Medulla oblongata (tissue), 1 donor: ENCODE results near the gene CNN1.

ENCODE experiments used
- DNase-seq: peaks from one replicate; pipeline ENCODE4 v3.0.0-alpha.2; 2015; ENCODE audit errors: extremely low spot score

Gene CNN1

DNA sequence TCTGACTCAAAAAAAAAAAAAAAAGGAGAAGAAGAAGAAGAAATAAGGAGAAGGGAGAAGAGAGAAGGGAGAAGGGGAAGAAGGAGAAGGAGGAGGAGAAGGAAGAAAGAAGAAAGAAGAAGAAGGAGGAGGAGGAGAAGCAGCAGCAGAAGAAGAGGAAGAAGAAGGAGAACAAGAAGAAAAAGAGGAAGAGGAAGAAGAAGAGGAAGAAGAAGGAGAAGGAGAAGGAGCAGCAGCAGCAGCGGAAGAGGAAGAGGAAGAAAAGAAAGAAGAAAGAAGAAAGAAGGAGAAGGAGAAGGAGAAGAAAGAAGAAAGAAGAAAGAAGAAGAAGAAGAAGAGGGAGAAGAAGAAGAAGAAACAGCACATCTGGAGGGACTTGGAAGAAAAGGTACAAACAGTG, 4.1 kb upstream of the CNN1 start:
- no peak for DNase-seq

DNA sequence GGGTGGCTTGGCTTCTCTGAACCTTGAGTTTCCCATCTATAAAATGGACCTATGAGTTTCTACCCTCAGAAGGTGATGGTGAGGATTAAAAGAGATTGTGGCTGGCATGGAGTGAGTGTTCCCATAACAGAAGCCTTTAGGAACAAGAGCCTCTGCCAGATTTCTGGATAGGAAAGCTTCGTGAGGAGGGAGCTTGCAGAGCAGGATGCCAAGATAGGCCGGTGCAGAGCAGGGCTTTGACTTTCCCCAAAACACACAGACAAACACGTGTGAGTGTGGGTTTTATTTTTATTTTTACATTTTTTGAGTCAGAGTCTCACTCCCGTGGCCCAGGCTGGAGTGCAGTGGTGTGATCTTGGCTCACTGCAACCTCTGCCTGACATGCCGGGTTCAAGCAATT, 3.7 kb upstream of the CNN1 start:
- no peak for DNase-seq

DNA sequence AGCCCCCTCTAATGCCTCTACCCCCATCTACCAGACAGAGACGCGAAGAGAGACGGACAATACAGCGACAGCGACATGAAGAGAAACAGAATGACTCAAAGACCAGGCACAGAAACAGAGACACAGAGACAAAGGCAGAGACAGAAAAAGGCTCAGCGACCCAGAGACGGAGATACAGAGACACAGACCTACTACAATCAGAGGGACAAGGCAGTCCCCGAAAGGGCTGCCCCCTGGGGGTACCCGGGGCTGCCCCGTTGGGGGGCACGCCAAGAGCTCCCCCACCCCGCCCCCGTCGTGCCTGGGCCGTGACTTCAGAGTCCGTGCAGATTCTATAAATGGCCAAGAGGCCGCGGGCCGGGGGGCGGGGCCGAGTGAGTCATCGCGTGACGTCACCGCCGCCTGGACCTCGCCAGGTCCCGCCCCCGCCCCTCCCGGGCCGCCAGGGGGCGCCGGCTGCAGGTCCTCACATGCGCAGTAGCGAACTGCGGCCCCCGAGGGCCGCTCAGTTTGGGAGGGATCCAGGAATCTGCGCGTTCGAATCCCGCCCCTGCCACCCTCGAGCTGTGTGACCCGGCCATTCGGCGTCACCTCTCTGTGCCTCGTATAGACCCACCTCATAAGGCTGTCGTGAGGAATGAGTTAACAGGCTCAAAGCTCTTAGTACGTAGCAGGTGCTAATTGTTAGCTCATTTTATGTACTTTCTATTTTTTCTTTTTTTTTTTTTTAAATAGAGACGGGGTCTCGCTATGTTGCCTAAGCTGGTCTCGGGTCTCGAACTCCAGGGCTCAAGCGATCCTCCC, 2.7 kb upstream of the CNN1 start:
- peak; percentile 91 for DNase-seq

DNA sequence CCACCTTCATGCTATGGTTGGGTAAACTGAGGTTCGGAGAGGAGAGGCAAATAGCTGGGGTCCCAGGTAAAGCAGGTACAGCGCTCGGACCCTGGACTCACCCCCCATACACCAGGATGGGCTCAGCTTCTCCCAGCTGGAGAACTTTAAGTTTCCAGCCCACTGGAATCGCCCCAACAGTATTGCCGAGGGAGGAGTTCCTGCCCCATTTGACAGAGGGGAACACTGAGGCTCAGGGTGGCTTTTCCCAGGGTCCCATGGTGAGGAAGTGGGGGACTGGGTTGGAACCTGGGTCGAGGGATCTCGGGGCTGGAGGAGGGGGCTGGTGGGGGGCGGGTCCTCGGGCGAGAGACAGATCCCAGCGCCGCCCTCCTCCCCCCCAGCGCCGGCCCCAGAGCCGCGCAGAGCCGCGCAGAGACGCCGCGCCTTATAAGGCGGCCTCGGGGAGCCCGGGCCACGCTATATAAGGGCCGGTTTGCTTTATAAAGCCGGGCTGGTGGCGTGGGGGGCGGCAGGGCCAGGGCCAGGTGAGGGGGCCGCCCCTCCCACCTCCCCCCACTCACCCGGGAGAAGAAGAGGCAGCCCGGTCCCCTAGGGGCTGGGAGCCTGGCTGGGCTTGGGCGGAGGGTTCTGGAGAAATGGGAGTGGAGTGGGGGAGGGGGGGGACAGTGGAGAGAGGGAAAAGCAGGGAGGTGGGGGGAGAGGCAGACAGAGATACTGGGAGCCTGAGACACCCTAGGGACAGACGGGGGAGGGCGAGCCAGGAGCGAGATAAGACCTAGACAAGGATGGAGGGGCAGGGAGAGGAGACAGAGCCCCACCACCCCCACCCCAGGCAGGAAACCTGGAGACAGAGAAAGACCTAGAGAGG, 1.1 kb downstream of the CNN1 start:
- no peak for DNase-seq

DNA sequence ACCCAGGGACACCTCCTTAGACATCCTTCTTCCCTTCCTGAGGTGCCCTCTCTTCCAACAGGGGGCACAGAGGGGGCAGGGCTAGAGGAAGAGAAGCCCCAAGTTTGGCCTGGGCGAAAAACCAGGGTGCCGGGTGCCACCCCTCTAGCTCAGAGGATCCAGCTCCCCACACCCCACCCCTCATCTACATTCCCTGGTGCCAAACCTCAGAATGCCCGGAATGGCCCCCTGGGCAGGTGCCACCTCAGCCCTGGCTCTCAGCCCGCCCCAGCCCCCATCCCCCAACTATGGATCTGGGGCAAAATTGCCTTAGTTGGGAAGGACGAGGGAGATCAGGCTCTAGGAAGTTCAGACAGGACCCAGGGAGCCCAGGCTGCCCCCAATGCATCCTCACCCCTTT, 2.0 kb downstream of the CNN1 start:
- no peak for DNase-seq

DNA sequence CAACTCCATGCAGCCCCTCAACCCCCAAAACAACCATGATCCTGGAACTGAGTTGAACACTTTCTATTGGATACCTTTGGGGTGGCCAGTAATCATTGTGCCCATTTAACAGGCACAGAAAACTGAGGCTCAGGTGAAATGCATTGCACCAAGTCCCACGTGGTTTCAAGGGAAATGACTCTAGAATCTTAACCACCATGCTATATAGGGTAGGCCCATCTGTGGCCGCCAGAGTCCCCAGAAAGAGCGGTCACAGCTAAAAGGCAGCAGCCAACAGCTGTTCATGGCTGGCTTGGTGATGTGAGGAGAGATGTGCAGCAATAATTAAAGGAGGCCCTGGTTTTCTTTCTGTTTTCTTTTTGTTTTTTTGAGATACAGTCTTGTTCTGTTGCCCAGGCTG, 2.6 kb downstream of the CNN1 start:
- no peak for DNase-seq

DNA sequence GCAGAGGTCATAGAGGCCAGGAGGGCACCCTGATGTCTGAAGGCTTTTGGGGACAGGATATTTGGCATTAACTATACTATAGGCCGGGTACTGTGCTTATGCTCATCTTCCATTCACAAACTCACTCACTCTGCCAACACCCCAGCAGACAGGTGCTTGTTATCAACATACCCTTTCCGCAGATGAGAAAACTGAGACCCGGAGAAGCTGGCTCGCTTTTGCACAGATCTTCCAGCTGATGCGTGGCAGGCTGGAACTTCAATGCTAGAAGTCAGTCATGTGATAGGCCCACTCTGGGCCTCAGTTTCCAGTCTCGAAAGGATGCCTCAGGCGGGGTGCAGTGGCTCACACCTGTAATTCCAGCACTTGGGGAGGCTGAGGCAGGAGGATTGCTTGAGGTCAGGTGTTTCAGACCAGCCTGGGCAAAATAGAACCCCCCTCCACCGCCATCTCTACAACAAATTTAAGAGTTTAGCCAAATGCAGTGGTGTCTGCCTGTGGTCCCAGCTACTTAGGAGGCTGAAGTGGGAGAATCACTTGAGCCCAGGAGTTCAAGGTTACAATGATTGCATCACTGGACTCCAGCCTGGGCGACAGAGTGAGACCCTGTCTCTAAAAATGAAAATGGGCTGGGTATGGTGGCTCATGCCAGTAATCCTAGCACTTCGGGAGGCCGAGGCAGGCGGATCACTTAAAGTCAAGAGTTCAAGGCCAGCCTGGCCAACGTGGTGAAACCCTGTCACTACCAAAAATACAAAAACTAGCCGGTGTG, 9.5 kb downstream of the CNN1 start:
- DNase-seq = no peak

DNA sequence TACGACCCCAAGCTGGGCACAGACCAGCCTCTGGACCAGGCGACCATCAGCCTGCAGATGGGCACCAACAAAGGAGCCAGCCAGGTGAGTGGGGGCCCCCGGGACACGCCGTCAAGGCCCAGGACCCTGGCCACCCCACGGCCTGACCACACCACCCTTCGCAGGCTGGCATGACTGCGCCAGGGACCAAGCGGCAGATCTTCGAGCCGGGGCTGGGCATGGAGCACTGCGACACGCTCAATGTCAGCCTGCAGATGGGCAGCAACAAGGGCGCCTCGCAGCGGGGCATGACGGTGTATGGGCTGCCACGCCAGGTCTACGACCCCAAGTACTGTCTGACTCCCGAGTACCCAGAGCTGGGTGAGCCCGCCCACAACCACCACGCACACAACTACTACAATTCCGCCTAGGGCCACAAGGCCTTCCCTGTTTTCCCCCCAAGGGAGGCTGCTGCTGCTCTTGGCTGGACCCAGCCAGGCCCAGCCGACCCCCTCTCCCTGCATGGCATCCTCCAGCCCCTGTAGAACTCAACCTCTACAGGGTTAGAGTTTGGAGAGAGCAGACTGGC, 10.8 kb downstream of the CNN1 start:
- no peak for DNase-seq

DNA sequence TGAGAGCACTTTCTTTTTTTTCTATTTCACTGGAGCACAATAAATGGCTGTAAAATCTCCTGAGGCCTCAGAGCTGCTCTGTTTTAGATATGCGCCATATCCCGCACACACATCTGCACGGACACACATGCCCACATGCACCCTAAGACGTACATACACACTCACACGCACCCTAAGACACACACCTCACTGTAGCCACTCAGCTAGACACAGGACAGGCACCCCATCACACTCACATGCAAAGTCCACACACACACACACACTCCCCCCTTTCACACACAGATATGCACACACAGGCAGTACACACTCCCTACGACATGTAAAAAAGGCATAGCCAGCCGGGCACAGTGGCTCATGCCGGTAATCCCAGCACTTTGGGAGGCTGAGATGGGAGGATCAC, 11.6 kb downstream of the CNN1 start:
- no peak for DNase-seq

DNA sequence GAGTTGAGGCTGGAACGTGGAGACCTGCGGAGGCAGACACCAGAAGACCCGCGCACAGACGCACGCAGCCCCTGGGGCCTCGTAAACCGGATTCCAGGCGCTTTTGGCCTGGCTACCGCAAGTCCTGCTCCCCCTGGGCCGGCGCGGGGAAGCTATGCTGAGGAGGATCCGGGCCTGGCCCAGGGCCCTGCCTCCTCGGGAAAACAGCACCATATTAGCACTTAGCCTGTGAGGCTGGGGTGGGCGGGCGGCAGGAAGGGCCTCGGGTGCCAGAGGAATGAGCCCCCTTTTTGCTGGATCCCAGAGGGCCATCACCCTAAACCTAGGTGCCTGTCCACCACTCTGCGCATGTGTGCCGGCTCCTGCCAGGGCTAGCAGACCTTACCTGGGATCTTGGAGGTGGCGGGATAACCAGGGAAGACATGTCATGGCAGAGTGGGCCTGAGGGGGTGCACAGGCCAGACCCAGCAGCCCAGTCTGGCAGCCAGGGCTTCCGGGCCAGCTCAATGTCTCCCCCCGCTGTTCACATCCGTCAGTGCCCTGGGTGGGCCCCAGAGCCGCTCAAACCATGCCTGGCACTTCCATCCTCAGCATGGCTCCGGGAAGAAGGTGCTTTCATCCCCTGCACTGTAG, 13.1 kb downstream of the CNN1 start:
- DNase-seq = no peak

DNA sequence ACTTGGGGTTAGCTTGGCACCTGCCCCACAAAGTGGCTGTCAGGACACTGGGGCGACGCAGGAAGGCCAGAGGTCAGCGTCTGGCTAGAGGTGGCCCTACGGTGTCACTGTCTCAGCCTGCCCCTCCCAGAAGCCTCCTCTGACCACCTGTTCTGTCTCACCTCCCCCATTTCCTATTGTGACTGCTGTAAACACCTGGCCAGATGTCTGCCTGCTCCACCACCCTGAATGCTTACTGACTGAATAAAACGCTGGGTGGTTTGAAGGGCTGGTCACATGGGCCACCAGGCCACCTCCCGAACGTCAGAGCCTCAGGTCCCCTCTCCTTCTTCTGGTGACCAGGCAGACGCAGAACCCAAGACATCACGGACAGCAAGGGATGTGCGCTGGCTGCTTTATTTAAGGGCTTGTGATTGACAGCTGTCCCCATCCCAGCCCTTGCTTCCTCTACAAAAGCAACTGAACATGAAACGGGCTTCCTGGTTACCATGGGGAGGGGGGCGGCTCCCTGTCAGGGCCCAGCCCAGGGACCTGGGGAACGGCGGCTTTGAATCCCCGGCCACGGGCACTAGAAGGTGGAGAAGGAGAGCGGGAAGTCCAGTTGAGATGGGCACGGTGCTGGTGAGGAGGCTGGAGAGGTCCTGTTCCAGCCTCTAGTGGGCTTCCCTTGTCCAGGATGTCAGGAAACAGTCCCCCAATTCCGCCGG, 14.2 kb downstream of the CNN1 start:
- DNase-seq = no peak

DNA sequence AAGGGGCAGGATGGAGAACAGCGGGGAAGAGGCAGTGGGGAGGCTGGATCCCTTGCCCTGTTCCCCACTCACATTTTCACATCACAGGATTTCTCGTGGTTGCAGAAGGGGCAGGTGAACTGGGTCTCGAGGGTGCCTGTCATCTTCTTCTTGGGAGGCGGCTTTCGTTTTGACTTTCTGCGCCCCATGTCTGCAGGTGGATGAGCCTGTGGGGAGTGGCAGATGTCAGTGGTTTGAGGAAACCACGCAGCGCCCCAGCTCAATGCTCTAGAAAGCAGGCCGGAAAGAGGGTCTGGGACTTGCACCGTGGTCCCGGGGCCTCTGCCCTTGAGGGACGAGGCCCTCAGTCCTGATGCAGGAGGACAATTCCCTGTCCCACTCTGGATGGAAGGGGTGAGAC, 15.5 kb downstream of the CNN1 start:
- no peak for DNase-seq

DNA sequence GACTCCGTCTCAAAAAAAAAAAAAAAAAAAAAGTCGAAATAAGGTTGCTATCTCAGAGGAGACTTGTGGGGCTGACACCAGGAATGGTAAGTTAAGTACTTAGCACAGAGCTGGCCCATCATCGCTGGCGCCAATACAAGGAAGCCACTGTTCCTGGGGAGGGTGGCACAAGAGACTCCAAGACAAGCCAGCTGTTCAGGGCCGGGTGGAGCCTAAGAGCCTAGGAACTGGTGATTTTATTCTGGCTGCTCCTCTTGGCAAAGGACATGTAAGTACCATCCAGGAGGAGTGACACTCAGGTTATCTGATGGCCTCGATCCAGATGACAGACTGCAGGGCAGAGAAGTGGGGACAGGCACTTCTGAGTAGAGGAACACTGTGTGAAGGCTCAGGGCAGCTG, 16.6 kb downstream of the CNN1 start:
- DNase-seq = peak; percentile 67

DNA sequence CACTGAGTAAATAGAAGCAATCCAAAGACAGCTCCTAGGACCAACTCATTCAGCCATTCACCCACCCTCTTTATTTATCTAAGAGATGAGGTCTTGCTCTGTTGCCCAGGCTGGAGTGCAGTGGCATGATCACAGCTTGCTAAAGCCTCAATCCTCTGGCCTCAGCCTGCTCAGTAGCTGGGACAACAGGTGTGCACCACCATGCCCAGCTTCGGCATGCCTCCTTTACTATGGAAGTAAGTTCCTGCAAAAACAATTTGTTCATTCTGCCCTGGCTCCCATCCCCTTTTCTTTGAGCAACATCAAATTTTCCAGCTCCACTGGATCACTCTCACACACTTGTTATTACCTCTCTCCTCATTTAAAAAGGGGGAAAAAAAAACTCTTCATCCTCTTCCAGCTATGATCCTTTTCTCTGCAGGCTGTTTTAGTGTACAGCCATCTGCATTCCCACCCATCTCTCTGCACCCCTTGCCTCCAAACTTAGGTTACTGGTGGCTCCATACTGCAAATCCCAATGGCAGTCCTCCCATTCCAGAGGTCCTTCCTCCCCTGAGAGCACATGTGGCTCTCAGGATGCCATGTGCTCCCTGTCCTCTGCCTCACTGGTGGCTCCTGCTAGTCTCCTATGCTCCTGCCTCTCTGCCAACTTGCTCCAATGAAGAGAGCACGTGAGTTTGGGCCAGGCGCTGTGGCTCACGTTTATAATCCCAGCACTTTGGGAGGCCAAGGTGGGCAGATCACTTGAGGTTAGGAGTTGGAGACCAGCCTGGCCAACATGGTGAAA, 18.2 kb downstream of the CNN1 start:
- DNase-seq = no peak

DNA sequence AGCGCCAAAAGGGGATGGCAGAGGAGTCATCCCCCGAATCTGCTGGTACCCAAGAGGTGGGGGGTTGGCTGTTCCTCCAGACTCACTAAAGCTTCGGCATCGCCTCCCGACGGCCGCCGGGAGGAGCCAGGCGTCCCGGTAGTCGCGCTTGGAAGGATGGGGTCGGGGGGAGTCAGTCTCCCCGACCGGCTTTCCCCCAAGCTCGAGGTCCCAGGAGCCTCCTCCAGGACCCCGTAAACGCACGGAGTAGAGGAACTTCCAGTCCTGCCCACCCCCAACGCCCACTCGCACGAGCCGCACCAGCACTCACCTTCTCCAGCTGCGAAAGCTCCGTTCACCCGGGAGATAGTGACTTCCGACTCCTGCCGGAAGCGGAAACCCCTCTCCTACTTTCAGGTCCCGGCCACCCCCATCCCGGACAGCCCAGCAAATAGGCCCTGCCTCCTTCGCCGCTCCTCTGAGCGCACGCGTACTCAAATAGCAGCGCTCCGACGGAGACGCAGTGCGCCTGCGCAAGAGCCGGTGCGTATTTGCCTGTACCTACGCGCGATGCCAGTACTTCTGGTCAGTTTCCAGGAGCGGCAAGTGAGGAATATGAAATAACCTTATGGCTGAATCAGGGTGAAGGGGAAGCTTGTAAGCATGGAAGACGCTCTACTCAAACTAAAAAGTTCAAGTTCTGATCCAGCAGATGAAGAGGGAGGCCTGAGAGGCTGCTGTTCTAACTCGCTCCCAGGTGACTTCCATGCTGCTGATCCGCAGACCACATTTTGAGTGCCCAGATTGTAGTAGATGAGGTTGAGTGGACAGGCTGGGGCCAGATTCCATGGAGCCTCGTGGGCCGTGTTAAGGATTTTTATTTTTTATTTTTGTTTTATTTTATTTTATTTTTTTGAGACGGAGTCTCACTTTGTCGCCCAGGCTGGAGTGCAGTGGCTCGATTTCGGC, 20.5 kb downstream of the CNN1 start, which contains the start of gene ELOF1:
Gene ELOF1, minus strand, starts transcription at position 350 of the 948 bp plus-strand sequence. CDS start 4,883 bp downstream, outside the sequence.
- DNase-seq = peak; percentile 99

DNA sequence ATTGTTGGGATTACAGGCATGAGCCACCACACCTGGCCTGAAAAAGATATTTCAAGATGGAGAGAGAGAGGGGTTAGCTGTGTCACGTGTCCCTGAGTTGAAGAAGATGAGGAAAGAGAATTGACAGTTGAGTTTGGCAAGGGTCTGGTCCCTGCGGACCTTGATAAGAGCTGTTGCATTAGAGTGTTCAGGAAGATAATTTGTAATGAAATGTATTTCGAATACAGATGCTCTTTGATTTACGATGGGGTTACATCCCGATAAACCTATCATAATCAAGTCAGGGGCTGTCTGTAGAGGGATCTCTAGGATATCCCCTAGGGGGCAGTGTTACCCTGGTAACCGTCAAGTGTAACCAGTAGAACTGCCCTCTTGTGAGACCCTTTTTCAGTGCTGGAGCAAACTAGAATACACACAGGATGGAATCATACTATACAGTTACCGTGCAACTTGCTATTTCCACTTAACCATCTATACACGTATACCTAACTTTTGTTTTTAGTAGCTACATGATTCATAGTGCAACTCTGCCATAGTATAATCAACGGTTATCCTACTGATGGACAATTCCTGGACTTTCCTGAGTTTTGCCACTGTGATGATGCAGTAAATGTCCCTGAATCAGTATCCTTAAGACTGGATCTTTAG, 21.9 kb downstream of the CNN1 start:
- DNase-seq = peak; percentile 86

DNA sequence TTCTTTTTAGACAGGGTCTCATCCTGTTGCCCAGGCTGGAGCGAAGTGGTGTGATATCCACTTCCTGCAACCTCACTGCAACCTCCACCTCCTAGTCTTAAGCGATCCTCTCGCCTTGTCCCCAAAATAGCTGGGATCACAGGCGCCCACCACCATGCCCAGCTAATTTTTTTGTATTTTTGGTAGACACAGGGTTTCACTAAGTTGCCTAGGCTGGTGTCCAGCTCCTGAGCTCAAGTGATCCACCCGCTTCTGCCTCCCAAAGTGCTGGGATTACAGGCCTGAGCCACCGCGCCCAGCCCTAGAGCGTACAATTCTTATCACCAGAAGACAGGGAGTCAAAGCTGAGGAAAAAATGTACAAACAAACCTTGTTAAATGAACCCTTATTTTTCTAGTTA, 24.9 kb downstream of the CNN1 start:
- DNase-seq = no peak
